Stimulated activated CD8-positive, alpha-beta memory T cell treated with anti-CD3 and anti-CD28 coated beads, Interleukin-2, amount 100 ng/mL, for 48 hours (primary cell): Measurements from ENCODE around the gene HOXA3.

ENCODE experiments used
- DNase-seq, 2 donors: peaks; one replicate each; pipeline ENCODE4 v3.0.0-alpha.2; 2020; ENCODE audit warnings: low read depth in 2 of 2

The HOXA3 gene

DNA sequence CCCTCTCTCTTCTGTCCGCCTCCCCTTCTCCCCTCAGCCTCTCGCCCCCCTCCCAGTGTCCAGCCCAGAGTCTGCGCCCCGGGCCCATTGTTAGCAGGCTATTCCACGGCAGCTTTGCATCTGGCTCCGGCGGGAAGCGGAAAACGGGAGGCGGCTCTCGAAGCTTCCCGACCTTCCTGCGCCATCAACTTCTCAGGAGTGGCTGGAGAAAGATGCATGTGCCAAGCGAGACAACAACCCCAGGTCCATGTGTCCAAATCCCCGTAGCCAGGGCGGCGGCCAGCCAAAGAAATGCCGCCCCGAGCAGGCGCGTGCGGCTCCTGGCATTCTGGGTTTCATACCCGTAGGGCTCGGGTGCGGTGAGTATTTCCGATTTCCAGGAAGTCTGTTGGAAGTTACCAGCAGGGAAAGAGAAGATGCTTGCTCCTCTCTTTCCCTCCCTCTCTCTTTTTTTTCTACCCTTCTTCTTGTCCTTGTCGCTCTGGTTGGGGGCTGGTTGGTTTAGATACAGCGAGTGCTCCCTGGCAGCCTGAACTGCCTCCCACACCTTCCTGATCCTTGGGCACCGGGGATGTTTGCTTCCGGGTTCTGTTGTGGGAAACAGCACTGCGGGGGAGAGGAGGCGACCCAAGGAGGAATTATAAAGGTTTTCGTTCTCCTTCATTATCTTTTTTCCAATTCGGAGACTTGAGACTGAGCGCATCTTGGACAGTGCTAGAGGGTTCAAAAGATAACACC lies 48.7 kb downstream of the HOXA3 start:
- no peak for DNase-seq

GRCh38 chr7:27102581-27103442 lies 49.6 kb downstream of the HOXA3 start, which contains the start of gene HOXA2:
Gene HOXA2 (minus strand): TSS chr7:27102683. CDS start chr7:27102500, 183 bp downstream.
- DNase-seq, result no peak

- no peak for DNase-seq
Observed at GRCh38 chr7:27101957-27102580, 50.3 kb downstream of the HOXA3 start.

- DNase-seq, result no peak
Observed at GRCh38 chr7:27101171-27101956, 51.0 kb downstream of the HOXA3 start.

GRCh38 chr7:27100694-27101170 lies 51.7 kb downstream of the HOXA3 start:
- no peak for DNase-seq

DNA sequence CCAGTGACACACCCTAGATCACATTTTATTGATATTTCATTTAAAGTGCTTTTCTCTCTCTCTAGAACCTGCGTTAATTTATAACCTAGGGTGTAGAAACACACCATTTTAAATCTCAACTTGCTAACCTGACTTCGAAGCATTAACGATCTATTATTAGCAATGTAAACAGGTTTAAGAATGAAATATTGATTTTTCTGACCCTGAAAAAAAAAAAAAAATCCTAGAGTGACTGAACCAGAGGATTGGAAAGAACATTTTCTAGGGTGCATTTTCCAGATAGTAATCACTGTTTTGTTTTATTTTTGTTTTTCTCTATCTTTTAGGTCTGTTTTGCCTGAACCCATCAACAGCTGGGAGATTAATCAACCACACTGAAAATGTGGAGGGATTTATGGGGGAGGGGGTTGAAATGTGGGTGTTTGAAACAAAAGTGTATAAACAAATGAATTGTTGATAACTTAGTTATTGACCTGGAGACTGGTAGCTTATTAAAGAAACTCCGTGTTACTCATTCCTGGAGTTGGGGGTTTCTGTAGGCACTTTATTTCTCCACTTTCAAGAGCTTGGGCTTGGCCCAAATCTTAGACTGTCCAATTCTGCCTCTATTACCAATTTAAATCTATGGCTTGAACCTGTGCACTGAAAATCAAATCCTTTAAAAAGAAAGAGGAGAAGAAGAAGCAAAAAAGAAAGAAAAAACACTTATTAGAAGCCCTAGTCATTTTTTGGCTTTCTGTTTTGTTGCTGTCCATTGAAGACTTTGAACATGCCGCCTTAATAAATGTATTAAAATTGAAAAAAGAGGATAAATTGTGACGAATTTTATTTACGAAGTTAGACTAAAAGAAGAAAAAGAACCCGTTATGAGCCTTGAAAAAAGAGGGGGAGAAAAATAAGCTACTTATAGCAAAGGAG lies 52.7 kb downstream of the HOXA3 start:
- DNase-seq, result no peak

DNA sequence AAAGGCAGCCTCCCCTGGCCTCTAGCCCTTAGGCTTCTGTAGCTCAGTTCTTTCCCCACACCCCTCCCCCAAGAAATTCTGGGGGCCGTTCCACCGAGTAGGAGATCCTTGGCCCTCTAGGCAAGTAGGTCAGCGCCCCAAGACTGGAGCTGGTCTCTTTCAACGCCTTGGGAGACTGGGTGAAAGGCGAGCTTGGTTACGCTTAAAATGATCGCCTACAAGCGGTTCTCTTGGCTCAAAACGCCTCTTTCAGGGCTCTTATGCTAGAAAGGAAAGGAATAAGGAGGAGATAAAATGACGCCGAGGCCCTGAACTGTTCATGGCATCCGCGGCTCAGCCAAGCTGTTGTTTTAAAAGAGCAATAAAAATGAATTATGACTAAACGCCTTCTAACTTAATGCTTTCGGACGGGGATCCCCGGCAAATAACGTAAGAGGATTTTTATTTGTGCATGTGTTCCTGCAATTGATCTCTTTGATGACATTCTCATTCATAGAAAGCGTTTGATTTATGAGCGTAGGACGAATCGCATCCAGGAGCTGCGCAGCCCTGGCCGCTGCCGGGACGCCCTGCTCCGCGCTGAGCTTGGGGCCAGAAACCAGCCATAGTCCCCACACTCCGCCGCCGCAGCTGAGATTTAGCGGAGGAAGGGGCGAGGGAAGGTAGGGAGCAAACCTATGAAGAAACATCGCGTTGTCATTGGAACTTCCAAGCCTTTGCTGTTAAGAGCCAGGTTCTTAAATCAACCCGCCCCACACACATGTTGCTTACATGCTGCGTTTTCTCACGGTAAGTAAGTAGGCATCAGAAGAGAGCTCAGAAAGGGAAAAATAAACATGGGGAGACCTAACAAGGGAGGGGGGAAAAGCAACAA lies 53.6 kb downstream of the HOXA3 start:
- no peak for DNase-seq

DNA sequence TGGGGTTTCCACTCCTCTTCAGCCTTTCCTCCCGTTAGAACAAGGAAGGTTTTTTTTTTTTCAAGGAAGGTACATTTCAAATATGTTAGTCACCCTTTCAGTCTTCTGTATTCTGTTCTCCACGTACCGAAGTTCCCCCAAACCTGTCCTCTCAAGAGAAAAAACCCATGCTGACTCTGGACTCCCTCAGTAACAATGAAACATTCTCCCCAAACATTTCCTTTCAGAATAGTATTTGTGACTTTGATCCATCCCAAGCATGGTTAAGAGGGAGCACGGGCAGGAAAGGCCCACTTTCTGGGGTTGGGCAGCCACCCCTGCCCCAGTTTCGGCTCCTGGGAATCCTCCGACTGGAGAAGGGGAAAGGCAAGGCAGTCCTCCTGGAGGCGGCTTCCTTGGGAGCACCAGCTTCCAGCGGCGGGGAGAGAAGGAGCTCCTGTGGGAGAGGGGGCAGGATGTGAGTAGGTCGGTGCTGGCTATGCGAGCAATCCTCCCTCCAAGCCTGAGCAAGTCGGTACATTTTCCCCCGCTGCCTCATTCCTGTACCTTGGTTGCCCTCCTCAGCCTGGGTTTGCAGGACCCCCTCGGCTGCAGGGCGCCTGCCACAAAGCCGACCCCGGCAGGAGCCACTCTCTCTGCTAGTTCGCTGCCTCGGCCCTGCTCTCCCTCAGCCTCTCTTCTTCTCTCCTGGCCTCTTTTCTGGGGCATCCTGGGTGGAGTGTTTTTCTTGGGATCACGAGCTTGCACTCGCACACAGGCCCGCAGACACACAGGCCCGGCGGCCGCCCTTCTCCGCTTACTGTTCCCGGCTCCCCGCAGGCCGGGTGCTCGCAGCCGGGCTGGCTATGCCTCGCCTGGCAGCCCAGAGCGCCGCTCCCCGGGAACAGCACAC lies 54.5 kb downstream of the HOXA3 start:
- no peak for DNase-seq

DNA sequence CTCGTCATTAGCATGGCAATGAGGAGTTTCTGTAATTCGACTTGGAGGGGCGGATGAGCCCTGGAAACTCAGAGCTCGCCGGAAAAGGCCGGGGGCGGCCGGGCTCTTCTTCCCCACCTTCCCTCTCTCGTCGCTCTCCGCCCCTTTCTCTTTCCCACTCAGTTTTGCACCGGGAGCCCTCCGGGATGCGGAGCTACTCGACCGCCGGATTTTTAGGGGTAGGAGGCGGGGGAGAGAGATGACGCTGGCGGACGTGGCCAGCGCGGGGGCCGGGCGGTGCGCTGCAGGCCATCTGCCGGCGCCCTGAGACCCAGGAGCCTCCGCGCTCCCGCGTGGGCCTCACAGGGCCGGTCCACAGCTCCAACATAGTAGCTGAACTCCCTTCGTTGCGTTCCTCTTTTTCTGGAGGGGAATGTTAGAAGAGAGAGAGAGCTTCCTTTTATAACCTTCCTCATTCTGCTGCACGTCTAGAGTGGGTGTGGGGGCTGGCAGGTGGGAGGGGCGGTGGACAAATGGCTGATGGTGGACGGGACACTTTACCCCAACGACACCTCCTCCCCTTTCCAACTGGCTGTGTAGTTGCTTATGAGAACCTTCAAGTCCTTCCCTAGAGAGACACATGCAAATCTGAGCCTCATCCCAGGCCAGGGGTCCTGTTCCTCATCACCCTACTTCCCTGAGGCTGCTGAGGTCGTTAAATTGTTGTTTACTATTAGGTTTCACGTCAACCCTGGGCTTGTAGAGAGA lies 55.4 kb downstream of the HOXA3 start:
- DNase-seq, result no peak

DNA sequence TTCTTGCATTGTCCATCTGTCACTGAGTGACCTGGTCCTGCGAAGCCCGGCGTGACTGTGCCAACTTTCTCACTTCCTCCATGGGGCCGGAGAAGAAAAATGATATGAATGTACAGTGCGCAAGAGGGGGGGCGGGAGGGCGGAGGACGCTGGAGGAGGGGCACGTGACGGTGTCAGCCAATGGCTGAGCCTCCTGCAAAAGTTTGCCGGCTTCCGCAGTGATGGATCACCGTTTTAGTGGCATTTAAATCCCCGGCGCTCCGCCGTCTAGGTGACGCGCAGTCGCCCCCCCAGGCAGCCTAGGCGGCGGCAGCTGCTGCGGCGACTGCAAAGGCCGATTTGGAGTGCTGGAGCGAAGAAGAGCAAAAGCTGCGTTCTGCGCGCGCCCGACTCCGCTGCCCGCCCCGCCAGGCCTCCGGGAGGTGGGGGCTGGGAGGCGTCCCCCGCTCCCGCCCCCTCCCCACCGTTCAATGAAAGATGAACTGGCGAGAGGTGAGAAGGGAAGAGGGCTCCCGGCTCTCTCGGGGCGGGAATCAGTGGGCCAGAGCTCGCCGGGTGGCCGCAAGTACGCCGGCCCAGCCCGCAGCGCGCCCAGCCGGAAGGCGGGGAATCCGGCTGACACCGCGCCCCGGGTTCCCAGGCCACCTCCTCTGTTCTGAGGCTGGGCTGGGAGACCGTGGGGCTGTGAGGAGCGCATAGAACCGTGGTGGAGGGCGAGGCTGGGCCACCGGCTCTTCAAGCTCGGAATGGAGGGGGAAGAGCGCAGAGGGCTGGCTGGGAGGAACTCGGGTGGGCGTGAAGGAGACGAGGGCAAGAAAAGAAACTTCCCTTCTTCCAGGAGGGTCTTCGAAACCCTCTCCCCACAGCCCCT lies 56.3 kb downstream of the HOXA3 start, which contains the start of gene HOXA1:
HOXA1 (minus strand) TSS at position 104 of the 871 bp plus-strand sequence; CDS start at position 16, 88 bp downstream.
- peak; percentile 57 to 59 for DNase-seq

DNA sequence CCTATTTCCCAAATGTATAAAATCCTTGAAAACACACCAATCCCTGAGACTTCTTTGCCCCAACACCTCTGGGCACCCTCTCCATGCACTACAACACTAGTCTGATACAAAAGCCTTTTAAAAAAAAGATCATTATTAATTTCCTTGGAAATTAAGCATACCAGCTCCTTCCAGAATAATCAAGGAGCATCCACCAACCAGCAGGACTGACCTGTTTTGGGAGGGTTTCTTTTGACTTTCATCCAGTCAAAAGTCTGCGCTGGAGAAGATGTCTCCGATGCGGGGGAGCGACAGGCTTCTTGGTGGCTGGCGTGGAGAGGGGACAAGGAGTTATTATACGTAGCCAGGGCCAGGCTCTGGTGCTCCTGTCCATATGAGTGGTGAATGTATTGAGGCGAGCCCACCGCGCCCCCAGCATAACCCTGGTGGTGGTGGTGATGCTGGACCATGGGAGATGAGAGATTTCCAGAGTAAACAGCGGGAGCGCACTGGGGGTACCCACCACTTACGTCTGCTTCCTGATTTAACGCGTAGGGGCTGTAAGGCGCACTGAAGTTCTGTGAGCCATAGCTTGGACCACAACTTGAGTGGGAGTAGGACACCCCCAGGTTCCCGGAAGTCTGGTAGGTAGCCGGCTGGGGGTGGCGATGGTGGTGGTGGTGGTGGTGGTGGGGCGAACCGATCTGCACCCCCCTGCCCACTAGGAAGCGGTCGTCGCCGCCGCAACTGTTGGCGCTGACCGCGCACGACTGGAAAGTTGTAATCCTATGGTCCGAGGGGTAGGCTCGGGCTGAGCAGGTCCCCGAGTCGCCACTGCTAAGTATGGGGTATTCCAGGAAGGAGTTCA lies 57.1 kb downstream of the HOXA3 start:
- DNase-seq, result no peak

DNA sequence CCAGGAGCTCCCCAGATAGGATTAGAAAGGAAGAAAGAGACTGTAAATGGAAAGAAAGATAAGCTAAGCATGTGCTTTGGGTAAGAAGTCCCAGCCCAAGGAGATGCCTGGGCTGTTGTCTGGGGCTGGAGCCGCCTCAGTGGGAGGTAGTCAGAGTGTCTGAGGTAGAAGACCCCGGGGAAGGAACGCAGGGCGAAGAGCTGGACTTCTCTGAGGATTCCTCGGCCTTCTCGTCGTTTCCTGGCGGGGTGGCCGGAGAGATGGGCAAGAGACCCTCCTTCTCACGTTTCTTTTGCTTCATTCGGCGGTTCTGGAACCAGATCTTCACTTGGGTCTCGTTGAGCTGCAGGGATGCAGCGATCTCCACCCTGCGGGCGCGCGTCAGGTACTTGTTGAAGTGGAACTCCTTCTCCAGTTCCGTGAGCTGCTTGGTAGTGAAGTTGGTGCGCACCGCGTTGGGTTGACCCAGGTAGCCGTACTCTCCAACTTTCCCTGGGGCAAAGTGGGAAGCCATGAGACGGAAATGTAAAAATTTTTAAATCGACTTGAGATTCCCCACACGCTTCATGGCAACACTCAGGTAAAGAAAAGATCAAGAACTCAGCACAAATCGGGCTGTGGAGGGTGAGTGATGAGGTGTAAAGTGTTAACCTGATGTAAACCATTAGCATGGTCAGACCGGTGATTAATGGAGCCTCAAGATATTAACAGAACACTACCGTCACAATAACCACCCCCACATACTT lies 57.9 kb downstream of the HOXA3 start:
- DNase-seq, result no peak

- DNase-seq, result no peak
Observed at GRCh38 chr7:27093184-27093895, 59.0 kb downstream of the HOXA3 start.

DNA sequence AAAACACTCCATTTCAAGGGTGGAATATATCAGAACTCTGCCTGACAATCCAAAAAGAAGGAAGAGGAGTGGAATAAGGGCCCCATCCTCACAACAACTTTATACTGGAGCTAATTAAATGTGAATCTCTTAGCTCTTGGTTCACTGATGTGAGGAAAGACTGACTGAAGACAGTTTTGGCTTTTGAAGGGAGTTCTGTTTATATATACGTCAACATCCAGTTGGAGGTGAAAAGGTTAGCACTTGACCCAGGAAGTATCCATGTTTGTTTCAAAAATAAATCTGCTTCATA lies 59.6 kb downstream of the HOXA3 start:
- no peak for DNase-seq
